Sigmoid colon (tissue), 7 donors: ENCODE measurements around the gene CREB3. TPM values are rescaled to one million over a fixed set of nuclear protein-coding genes. Genes with fewer than 3 reads are reported as not detected.

Source experiments
- DNase-seq: peaks from one replicate; pipeline ENCODE4 v3.0.0-alpha.2; 2019
- H3K27ac ChIP-seq, 4 donors: fragments of 200-600 bp; sonication (generic); one replicate each; pipeline ENCODE4 v1.5.1; 2016 to 2019; ENCODE audit warnings: mild to moderate bottlenecking in 1 of 4
- H3K27me3 ChIP-seq, 3 donors: fragments of 200-600 bp; sonication (generic); one replicate each; pipeline ENCODE4 v1.5.1; 2019; ENCODE audit warnings: mild to moderate bottlenecking in 1 of 3
- H3K36me3 ChIP-seq, 4 donors: fragments of 200-600 bp; sonication (generic); one replicate each; pipeline ENCODE4 v1.5.1; 2016 to 2019
- H3K4me1 ChIP-seq, 4 donors: fragments of 200-600 bp; sonication (generic); one replicate each; pipeline ENCODE4 v1.5.1; 2017 to 2019
- H3K4me3 ChIP-seq, 4 donors: fragments of 200-600 bp; sonication (generic); one replicate each; pipeline ENCODE4 v1.5.1; 2017 to 2019; ENCODE audit warnings: mild to moderate bottlenecking in 2 of 4, moderate library complexity in 1 of 4
- H3K9me3 ChIP-seq, 4 donors: fragments of 200-600 bp in 3 of 4; sonication (generic) in 3 of 4; one replicate each; pipeline versions ENCODE4 v1.5.1 to v1.6.1; 2013 to 2019
- EP300 ChIP-seq, 4 donors: sonication (generic); formaldehyde crosslinking; IDR thresholded peaks; one replicate each; pipeline ENCODE4 v1.6.1; 2017; ENCODE audit warnings: antibody characterized with exemption in 4 of 4
- POLR2A ChIP-seq, 2 donors: fragments of 450-650 bp; IDR thresholded peaks; one replicate each; pipeline ENCODE4 v1.6.1; 2016; ENCODE audit warnings: antibody characterized with exemption in 2 of 2, mild to moderate bottlenecking in 2 of 2, moderate library complexity in 2 of 2
- POLR2AphosphoS5 ChIP-seq, 4 donors: sonication (generic); formaldehyde crosslinking; IDR thresholded peaks; one replicate each; pipeline ENCODE4 v1.6.1; 2017; ENCODE audit warnings: antibody characterized with exemption in 4 of 4
- WGBS, 2 donors: extraction: QIAGEN DNeasy Blood & Tissue Kit; methylation state at CpG; one replicate each; pipeline ENCODE4 v1.1.7; 2013; 5-methylcytosine and 5-hydroxymethylcytosine counted together
- intact Hi-C: fragments of 100-400 bp; cut with DNase I; formaldehyde crosslinking; loops from one replicate; pipeline ENCODE4 v1.15.1; 2023
- polyA plus RNA-seq, 3 donors: library from polyadenylated mRNA; stranded (reverse); fragments of 200-250 nt; gene quantifications; one replicate each; pipeline ENCODE4 v1.2.3, GENCODE V29; 2013
- total RNA-seq, 4 donors: library from RNA; depleted of rRNA; stranded (reverse); fragments of >200 nt; gene quantifications; one replicate each; pipeline ENCODE4 v1.1.0, GENCODE V29; 2016
- TF ChIP-seq, protein P1 (sequence below), 4 experiments: fragments of 450-650 bp in 3 of 4; fragments of 200-600 bp in 1 of 4; IDR thresholded peaks; one replicate each; pipeline ENCODE4 v1.5.1; 2016 to 2019; ENCODE audit warnings: antibody characterized with exemption in 4 of 4, mild to moderate bottlenecking in 3 of 4, moderate library complexity in 2 of 4
- donor health status: healthy with polysubstance abuse.
- donor health status: Bipolar disorder and iron deficiency.
- donor health status: healthy.

CREB3 gene
- total and polyA plus RNA-seq, 7 donors: 31.0 to 82.7 (median 65.9) TPM

GRCh38 chr9:35726931-35727330 lies 5.5 kb upstream of the CREB3 start:
- peak; percentile 91 for DNase-seq
- peak overlapping the region; percentile 97 to 99 (median 98) for H3K27ac ChIP-seq
- intact Hi-C loops: no loop called here

GRCh38 chr9:35727676-35728040 lies 4.8 kb upstream of the CREB3 start:
- Histone ChIP-seq H3K4me1 (peaks cover 0 to 62% (median 59%) of the 10 kb centered on the region in 4 donors), H3K36me3 (peaks cover 26 to 31% (median 30%) of the 10 kb centered on the region in 4 donors), H3K9me3 (no peaks in the 10 kb centered on the region), H3K27me3 (no peaks in the 10 kb centered on the region), H3K27ac (peak overlapping the region; percentile 97 to 99 (median 98)), H3K4me3 (peak overlapping the region; percentile 80 to 86 (median 82))
- TF ChIP-seq POLR2AphosphoS5 (IDR thresholded peaks at IDR 0.05): no peak
- TF ChIP-seq, protein P1, sequence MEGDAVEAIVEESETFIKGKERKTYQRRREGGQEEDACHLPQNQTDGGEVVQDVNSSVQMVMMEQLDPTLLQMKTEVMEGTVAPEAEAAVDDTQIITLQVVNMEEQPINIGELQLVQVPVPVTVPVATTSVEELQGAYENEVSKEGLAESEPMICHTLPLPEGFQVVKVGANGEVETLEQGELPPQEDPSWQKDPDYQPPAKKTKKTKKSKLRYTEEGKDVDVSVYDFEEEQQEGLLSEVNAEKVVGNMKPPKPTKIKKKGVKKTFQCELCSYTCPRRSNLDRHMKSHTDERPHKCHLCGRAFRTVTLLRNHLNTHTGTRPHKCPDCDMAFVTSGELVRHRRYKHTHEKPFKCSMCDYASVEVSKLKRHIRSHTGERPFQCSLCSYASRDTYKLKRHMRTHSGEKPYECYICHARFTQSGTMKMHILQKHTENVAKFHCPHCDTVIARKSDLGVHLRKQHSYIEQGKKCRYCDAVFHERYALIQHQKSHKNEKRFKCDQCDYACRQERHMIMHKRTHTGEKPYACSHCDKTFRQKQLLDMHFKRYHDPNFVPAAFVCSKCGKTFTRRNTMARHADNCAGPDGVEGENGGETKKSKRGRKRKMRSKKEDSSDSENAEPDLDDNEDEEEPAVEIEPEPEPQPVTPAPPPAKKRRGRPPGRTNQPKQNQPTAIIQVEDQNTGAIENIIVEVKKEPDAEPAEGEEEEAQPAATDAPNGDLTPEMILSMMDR (IDR thresholded peaks at IDR 0.05): no peak
- no peak for TF ChIP-seq EP300 (IDR thresholded peaks at IDR 0.05)
- TF ChIP-seq POLR2A (IDR thresholded peaks at IDR 0.05): no peak
- intact Hi-C loops: loop anchor here (1.0 kb wide), 1 partner anchor 37 kb away; no protein-coding TSS in a partner anchor
- no peak for DNase-seq
- 40 to 77% methylated on average over 5 of the region's 5 CpGs for WGBS, 2 donors

More at GRCh38 chr9:35726931-35727330, 5.5 kb upstream of the CREB3 start:
- 34 to 57% methylated on average over 3 of the region's 3 CpGs for WGBS, 2 donors
- Histone ChIP-seq H3K9me3 (no peaks in the 10 kb centered on the region), H3K4me3 (peak overlapping the region; percentile 80 to 86 (median 82)), H3K36me3 (peaks cover 34 to 38% (median 37%) of the 10 kb centered on the region in 4 donors), H3K27me3 (no peaks in the 10 kb centered on the region), H3K4me1 (peaks cover 0 to 62% (median 59%) of the 10 kb centered on the region in 4 donors)
- TF ChIP-seq EP300 (IDR thresholded peaks at IDR 0.05): no peak
- TF ChIP-seq POLR2AphosphoS5 (IDR thresholded peaks at IDR 0.05): peak; percentile 26 to 55 (median 36)
- TF ChIP-seq POLR2A (IDR thresholded peaks at IDR 0.05): no peak
- TF ChIP-seq, protein P1 (IDR thresholded peaks at IDR 0.05): peak in 2 of 4 experiments; percentile 24

DNA sequence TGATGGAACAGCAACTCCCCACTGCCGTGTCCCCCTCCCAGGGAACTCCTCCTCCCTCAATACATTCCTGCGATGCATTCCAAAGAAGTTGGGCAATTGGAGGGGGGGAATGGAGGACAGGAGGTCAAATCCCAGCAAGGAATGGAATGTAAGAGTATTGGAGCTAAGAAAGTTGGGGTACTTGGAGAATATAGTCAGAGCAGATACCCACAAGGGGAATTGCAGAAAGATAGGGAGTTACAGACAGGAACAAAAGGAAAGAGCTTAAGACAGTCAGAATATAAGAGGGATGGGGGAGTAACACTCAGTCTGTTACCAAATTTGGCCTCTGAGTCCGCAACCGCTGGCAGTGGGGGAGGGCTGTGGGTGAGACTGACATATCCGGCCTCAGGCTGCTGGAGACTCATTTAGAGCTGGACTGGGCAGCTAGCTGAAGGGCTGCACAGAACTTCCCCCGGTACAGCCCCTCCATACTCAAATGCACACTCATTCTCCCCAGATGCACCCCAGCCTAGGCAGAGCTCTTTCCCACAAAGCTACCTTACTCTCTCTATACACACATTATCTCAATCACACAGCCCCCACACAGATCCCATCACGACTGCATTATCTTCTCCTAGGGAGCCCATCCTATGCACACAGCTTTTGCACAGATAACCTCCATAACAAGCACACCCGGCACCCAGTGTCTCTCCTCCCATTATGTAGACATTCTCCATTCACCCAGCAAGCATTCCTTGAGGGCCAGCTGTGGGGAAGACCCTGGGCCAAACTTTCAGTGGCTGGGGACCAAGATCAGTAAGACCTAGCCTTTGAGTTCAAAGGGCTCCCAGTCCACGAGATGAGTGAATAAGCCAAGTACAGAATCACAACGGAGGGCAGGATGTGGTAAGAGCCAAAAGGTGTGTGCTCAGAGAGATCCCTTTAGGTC lies 4.2 kb upstream of the CREB3 start:
- Histone ChIP-seq H3K27ac (peak overlapping the region; percentile 97 to 99 (median 98)), H3K36me3 (peaks cover 21 to 24% (median 23%) of the 10 kb centered on the region in 4 donors), H3K4me1 (peaks cover 0 to 69% (median 64%) of the 10 kb centered on the region in 4 donors), H3K27me3 (no peaks in the 10 kb centered on the region), H3K4me3 (peak overlapping the region; percentile 80 to 86 (median 82)), H3K9me3 (no peaks in the 10 kb centered on the region)
- 23 to 55% methylated on average over 10 of the region's 10 CpGs for WGBS, 2 donors
- DNase-seq: peak; percentile 97
- TF ChIP-seq, protein P1 (IDR thresholded peaks at IDR 0.05): no peak
- peak; percentile 92 to 98 (median 96) for TF ChIP-seq POLR2AphosphoS5 (IDR thresholded peaks at IDR 0.05)
- peak; percentile 91 to 98 for TF ChIP-seq POLR2A (IDR thresholded peaks at IDR 0.05)
- peak in 2 of 4 donors; percentile 20 to 54 for TF ChIP-seq EP300 (IDR thresholded peaks at IDR 0.05)
- intact Hi-C loops: loop anchor here (1.0 kb wide), 1 partner anchor 38 kb away; no protein-coding TSS in a partner anchor

GRCh38 chr9:35729101-35729500 lies 3.4 kb upstream of the CREB3 start:
- H3K9me3 ChIP-seq: no peaks in the 10 kb centered on the region
- intact Hi-C loops: no loop called here
- peak overlapping the region; percentile 97 to 99 (median 98) for H3K27ac ChIP-seq
- TF ChIP-seq EP300 (IDR thresholded peaks at IDR 0.05): no peak
- peak in 1 of 4 donors; percentile 5 for TF ChIP-seq POLR2AphosphoS5 (IDR thresholded peaks at IDR 0.05)
- 59 to 82% methylated on average over 3 of the region's 3 CpGs for WGBS, 2 donors
- H3K4me1 ChIP-seq: peaks cover 0 to 77% (median 72%) of the 10 kb centered on the region in 4 donors
- peaks cover 13 to 16% (median 16%) of the 10 kb centered on the region in 4 donors for H3K36me3 ChIP-seq
- H3K4me3 ChIP-seq: peak overlapping the region; percentile 80 to 86 (median 82)
- no peak for DNase-seq
- no peaks in the 10 kb centered on the region for H3K27me3 ChIP-seq
